CD4-positive, alpha-beta T cell treated with Interferon gamma for 1 hour (primary cell): Measurements from ENCODE around the gene ELAVL2.

Experiments used
- DNase-seq: peaks from one replicate; pipeline ENCODE4 v3.0.0-alpha.2; 2020

Gene ELAVL2

GRCh38 chr9:23826120-23826629, at the start of gene ELAVL2:
TSS of gene ELAVL2 (minus strand) at chr9:23826240. CDS start at chr9:23762234, 64,006 bp downstream.
- DNase-seq, result no peak

GRCh38 chr9:23858234-23858633, 32.2 kb upstream of the ELAVL2 start:
- DNase-seq, result no peak

- DNase-seq, result no peak
Measured at GRCh38 chr9:23855873-23856604, 30.0 kb upstream of the ELAVL2 start.

- no peak for DNase-seq
Measured at GRCh38 chr9:23850690-23851629, 24.9 kb upstream of the ELAVL2 start.

GRCh38 chr9:23850242-23850689, 24.2 kb upstream of the ELAVL2 start:
- no peak for DNase-seq

GRCh38 chr9:23849379-23850035, 23.5 kb upstream of the ELAVL2 start:
- DNase-seq, result no peak

- no peak for DNase-seq
Measured at GRCh38 chr9:23842565-23843129, 16.6 kb upstream of the ELAVL2 start.

- DNase-seq, result no peak
Measured at GRCh38 chr9:23841304-23841703, 15.3 kb upstream of the ELAVL2 start.

GRCh38 chr9:23837038-23837437, 11.0 kb upstream of the ELAVL2 start:
- no peak for DNase-seq

- DNase-seq, result no peak
Measured at GRCh38 chr9:23830929-23831730, 5.1 kb upstream of the ELAVL2 start.

GRCh38 chr9:23830476-23830805, 4.4 kb upstream of the ELAVL2 start:
- DNase-seq, result no peak

GRCh38 chr9:23829580-23830475, 3.8 kb upstream of the ELAVL2 start:
- DNase-seq, result no peak

GRCh38 chr9:23825700-23826099, 340 bp downstream of the ELAVL2 start:
- DNase-seq, result no peak

- DNase-seq, result no peak
Measured at GRCh38 chr9:23824830-23825591, 1.0 kb downstream of the ELAVL2 start.

- DNase-seq, result no peak
Measured at GRCh38 chr9:23823986-23824829, 1.8 kb downstream of the ELAVL2 start.

GRCh38 chr9:23823269-23823668, 2.8 kb downstream of the ELAVL2 start:
- DNase-seq, result no peak

GRCh38 chr9:23822261-23823169, 3.5 kb downstream of the ELAVL2 start:
- no peak for DNase-seq
